Mononuclear cell (primary cell): ENCODE data around the gene HACD2. TPM values are rescaled to one million over a fixed set of nuclear protein-coding genes. Genes with fewer than 3 reads are reported as not detected.

Source experiments
- H3K27me3 ChIP-seq: 2 replicates; pipeline ENCODE4 v1.6.0; 2011; ENCODE audit warnings: low read length, control low read depth; ENCODE audit not compliant: insufficient read depth
- H3K4me1 ChIP-seq: 2 replicates; pipeline ENCODE4 v1.5.1; 2011; ENCODE audit warnings: mild to moderate bottlenecking, low read length, control low read depth; ENCODE audit not compliant: insufficient read depth
- H3K4me3 ChIP-seq: 2 replicates; pipeline ENCODE4 v1.5.1; 2011; ENCODE audit warnings: mild to moderate bottlenecking, low read length, moderate library complexity
- H3K9me3 ChIP-seq: 2 replicates; pipeline ENCODE4 v1.5.1; 2011; ENCODE audit warnings: low read depth, mild to moderate bottlenecking, control low read depth, low read length
- total RNA-seq: library from RNA; depleted of rRNA; stranded (reverse); fragments of >200 nt; gene quantifications from one replicate; pipeline ENCODE4 v1.2.3, GENCODE V29; 2012

The HACD2 gene
- total RNA-seq, 1 donor: 14.4 TPM

DNA sequence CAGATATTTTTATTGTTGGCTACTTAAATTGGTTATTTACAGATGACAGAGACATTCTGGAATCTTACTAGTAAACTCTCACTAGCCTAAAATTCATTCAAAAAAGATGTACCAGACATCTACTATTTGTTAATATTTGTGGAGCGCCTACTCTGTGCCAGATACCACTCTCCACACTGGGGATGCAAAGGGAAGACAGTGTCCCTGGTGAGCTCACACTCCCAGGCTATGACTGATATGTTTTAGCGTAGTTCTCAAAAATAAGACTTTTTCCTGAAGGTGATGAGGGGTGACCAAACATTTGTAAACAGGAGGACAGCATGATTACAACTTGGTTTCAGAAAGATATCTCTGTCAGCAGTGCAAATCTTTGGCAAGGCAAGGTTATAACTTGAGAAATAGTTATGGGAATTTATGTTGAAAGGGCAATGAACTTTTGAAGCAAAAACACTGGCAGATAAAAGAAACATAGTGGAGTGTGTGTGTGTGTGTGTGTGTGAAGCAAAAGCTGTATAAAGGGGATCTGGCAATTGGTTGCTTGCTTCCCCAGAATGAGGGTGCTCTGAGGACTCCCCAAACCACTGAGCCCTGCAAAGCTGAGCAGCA is 51.2 kb downstream of the HACD2 start:
- Histone ChIP-seq H3K4me1 (no peaks in the 10 kb centered on the region), H3K4me3 (no peak overlapping the region), H3K27me3 (no peaks in the 10 kb centered on the region), H3K9me3 (no peaks in the 10 kb centered on the region)

DNA sequence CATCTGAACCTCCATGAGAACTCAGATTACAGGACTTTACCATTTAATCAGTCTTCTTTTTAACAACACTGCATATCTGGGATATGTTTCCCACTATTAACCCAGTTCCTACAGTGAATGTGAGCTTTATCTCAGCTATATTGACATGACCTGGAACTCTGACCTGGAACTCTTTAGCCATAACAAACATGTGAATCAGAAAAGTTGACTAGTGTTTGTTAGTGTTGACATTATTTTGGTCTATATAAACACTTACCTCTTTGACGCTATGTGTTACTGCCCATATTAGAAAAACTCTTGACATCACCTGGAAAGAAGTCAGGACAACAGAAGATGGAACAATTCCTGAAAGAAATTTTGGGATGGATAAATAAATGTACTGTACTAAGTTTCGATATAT is 56.7 kb downstream of the HACD2 start:
- Histone ChIP-seq H3K9me3 (no peaks in the 10 kb centered on the region), H3K4me3 (no peak overlapping the region), H3K27me3 (no peaks in the 10 kb centered on the region), H3K4me1 (peaks cover 16% of the 10 kb centered on the region)

DNA sequence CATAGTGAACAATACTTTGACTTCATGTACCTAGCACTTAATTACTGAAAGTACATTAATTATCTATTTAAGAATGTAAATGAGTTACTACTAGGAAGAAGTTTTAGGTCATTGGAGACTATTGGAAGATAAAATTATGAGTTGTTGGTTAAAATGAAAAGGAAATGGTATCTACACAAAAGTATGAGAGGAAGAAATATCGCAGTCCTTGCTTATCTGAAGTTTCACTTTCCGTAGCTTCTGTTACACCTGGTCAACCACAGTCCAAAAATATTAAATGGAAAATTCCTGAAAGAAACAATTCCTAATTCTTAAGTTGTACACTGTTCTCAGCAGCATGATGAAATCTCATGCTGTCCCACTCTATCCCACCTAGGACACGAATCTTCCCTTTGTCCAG is 57.8 kb downstream of the HACD2 start:
- H3K4me3 ChIP-seq: no peak overlapping the region
- no peaks in the 10 kb centered on the region for H3K9me3 ChIP-seq
- H3K27me3 ChIP-seq: no peaks in the 10 kb centered on the region
- H3K4me1 ChIP-seq: peaks cover 22% of the 10 kb centered on the region

DNA sequence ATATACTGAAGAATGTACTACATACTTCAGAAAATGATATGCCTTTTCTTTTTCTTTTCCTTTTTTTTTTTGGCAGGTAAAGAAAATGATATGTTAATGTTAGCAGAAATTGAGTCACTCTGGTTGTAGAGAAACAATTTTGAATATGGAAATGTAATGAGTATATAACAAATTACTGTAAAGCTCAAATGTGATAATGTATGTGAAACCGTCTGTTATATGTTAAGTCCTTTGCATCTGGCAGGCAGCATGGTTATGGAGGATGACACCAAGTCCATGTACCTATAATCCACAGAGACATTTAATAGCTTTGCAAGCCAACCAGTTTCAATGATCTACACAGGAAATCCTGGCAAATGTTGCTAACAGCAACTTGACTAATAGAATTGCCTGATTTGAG is 58.4 kb downstream of the HACD2 start:
- H3K4me3 ChIP-seq: no peak overlapping the region
- H3K27me3 ChIP-seq: no peaks in the 10 kb centered on the region
- peaks cover 22% of the 10 kb centered on the region for H3K4me1 ChIP-seq
- no peaks in the 10 kb centered on the region for H3K9me3 ChIP-seq

DNA sequence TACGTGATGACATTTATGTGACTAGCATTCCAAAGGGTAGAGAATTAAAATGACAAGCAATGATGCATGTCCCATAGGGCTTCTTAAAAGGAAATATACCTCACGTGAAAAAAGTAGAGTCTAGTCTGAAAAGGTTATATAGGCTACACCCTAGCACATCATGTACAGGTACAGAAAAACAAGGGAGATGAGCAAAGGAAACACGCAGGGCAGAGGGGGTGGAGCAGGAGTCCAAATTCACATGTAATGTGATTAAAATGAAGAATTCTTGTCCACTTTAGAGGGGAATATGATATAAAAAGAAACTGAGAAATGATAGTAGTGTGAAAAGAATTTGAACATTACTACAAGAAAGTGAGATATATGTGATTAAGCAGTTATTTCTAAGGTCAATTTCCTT is 59.4 kb downstream of the HACD2 start:
- no peaks in the 10 kb centered on the region for H3K27me3 ChIP-seq
- peaks cover 22% of the 10 kb centered on the region for H3K4me1 ChIP-seq
- no peaks in the 10 kb centered on the region for H3K9me3 ChIP-seq
- no peak overlapping the region for H3K4me3 ChIP-seq

DNA sequence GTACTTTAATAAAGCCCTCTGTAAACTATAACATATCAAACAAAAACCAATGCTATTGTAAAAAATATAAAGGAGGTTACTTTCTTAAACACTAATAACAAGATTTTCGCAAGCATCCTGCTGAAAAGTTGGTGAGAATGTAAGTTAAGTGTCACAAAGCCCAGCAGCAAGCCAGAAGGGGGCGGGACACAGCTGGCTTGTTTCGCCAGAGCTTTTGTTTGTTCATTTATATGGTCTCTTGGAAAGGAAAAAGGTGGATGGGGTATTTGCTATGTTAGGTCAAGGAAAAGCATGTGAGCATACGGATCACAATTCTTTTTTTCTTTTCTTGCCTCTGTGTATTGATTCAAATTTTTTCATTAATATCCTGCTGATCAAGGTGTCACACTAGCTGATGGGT is 59.9 kb downstream of the HACD2 start:
- peaks cover 22% of the 10 kb centered on the region for H3K4me1 ChIP-seq
- H3K9me3 ChIP-seq: no peaks in the 10 kb centered on the region
- no peaks in the 10 kb centered on the region for H3K27me3 ChIP-seq
- no peak overlapping the region for H3K4me3 ChIP-seq

DNA sequence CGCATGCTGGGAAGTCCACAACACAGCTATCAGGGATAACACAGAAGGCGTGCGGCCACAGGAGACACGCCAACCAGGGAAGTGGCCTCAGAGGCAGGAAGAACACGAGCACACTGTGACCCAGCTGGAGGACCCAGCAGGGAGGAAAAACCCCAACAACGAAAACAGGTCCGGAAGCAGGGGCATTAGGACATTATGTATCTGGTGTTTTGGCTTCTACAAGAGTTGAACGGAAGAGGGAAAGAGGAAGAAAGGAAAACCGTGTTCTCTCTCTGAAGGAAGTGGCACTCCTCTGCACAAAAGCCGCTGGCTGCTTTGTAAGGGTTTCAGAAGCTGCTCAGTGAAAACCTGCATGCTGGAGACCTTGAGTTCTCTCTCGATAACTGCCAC is 61.8 kb downstream of the HACD2 start:
- Histone ChIP-seq H3K9me3 (no peaks in the 10 kb centered on the region), H3K27me3 (no peaks in the 10 kb centered on the region), H3K4me1 (peaks cover 22% of the 10 kb centered on the region), H3K4me3 (no peak overlapping the region)

DNA sequence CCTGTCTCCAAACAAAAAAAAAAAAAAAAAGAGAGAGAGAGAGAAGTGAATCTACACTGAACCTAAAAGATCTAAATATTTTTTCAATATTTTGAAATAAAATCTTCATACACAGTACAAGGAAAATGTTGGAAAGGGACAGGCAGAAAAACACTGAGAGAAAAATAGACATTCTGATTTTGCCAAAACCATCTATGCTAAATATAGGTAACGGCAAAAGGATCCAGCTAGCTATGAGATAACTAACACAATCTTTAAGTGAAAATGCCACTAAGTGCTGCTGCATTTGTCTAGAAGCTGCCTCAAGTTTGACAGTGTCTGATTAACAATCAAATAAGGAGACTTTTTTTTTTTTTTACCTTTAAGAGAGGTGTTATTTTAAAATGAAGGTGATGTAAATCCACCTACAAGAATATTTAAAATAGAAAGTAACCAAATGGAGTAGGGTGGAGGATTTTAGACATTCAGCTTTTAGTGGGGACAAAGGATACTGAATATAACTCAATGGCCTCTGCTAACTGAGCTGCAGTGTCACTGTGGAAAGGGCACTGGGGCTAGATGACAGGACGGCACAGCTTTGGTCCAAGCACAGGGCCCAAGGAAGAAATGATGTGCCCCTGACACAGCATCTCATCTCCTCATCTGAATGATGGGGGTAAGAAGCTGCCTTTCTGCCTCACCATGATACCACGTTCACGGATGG is 62.4 kb downstream of the HACD2 start:
- Histone ChIP-seq H3K4me3 (no peak overlapping the region), H3K27me3 (no peaks in the 10 kb centered on the region), H3K9me3 (no peaks in the 10 kb centered on the region), H3K4me1 (peaks cover 22% of the 10 kb centered on the region)

DNA sequence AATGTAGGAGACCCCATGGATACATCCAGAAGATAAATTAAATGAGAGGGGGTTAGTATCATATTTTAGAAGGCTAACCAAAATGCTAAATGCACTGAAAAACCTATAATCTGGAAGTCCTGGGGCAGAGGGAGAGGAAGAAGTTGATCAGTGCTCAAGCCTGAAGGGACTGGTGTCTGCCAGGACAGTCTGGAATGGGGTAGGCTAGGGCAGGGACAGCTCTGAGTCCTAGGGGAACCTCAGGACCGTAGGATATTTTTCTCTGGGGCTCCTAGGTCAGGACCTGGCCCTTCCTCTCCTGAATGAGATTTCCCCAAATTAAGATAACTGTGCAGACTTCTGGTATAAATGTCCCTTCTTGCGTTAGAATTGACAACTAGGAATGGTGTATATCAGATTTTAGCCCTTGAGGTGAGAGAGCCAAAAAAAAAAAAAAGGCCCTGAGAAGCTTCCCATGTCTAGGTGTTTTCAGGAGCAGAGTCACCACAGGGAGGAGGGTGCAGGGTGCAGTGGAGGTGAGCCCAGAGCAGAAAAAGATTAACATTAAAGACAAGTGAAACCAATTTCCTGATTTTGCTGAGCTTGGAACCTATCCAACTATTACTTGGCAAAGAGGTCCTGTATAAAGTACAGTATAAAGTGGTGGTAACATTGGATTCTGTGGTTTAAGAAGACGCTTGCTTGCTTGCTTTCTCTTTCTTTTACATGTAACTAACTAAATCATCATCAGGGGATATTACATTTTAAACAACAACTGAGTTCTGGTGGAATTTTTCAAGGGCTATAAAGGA is 63.5 kb downstream of the HACD2 start:
- Histone ChIP-seq H3K4me1 (peaks cover 22% of the 10 kb centered on the region), H3K9me3 (no peaks in the 10 kb centered on the region), H3K4me3 (no peak overlapping the region), H3K27me3 (no peaks in the 10 kb centered on the region)

DNA sequence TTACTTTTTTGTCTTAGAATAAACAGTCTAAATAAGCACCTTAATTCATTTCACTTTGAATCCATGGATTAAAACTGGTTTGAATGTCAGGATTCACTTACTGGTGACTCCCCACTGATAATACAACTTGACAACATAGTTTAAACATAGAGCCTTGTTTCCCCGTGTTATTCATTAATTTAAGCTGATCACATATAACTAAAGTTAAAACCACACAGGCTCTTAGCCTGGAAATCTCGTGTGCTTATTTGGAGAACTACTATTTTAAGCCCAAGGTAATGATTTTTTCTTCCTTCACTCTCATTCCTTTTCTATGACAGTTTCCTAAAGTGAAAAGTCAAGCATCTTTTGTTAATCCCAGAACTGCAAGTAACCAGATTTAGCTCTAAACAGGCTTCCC is 64.2 kb downstream of the HACD2 start:
- Histone ChIP-seq H3K4me3 (no peak overlapping the region), H3K27me3 (no peaks in the 10 kb centered on the region), H3K9me3 (no peaks in the 10 kb centered on the region), H3K4me1 (peaks cover 22% of the 10 kb centered on the region)

DNA sequence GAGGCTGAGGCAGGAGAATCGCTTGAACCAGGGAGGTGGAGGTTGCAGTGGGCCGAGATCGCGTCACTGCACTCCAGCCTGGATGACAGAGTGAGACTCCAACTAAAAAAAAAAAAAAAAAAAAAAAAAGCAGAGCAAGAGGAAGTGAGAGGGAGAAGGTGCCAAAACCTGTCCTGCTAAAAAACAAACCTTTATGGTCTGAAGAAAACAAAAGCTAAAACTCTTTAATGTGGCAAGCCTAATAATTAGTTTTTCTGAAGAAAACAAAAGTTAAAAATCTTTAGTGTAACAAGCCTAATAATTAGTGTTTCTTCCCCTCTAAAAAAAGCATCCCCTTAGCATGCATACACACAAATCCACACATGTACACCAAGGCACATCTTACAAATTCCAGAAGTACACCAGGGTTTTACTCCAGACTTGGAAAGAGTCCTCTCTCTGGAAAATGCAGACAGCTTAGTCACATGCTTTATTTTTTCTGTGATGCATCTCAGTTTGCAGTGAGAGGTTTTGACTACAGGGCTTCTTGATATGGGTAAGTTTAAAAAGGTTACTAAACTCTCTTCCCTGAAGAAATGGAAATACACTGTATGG is 65.9 kb downstream of the HACD2 start:
- H3K4me3 ChIP-seq: no peak overlapping the region
- H3K27me3 ChIP-seq: no peaks in the 10 kb centered on the region
- H3K4me1 ChIP-seq: peaks cover 15% of the 10 kb centered on the region
- H3K9me3 ChIP-seq: no peaks in the 10 kb centered on the region

DNA sequence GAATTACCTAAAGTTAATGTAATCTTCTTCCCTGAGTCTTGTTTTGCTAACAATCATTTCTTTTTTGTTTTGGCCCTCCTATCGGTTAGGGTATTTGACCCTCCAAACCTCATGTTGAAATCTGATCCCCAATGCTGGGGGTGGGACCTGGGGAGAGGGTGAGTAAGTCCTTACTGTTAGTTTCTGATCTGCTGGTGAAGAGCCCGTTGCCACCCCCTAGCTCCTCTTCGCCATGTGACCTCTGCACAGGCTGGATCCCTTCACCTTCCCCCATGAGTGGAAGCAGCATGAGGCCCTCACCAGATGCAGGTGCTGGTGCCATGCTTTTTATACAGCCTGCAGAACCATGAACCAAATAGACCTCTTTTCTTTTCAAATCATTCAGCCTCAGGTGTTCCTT is 73.1 kb downstream of the HACD2 start:
- H3K27me3 ChIP-seq: no peaks in the 10 kb centered on the region
- H3K9me3 ChIP-seq: no peaks in the 10 kb centered on the region
- no peak overlapping the region for H3K4me3 ChIP-seq
- no peaks in the 10 kb centered on the region for H3K4me1 ChIP-seq

DNA sequence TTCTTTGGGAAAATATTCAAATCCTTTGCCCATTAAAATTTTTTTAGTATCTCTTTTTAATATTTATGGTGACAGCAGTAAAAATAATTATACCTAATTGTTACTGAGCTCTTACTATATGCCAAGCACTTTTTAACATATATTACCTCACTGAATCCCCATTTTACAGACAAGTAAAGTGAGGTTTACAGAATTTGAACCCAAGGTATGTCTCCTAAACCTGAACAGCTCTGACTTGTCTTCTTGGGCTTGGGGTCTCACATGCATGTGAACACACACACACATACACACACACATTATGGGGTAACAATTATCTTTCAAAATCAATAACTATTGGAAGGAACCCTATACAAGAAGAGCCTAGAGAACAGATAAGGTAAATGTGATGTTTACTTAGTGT is 73.8 kb downstream of the HACD2 start:
- H3K9me3 ChIP-seq: no peaks in the 10 kb centered on the region
- H3K4me3 ChIP-seq: no peak overlapping the region
- H3K27me3 ChIP-seq: no peaks in the 10 kb centered on the region
- no peaks in the 10 kb centered on the region for H3K4me1 ChIP-seq

DNA sequence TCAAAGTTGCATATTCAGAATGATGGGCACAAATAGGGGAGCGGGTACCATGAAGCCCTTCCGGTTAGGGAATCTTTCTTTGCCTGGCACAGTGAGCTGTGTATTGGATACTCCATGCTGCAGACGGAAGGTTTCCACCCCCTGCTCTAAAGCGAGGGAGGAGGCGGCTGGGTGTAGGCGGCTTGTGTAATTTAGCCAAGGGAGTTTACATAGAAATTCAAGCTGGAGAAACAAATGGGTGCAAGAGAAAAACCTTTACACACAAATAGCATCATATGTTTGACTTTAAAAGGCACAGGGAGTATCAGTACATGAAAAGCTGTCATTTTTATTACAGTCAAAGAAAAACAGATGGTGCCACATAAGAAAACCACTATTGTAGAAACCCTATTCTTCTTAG is 76.7 kb downstream of the HACD2 start:
- H3K27me3 ChIP-seq: no peaks in the 10 kb centered on the region
- no peaks in the 10 kb centered on the region for H3K9me3 ChIP-seq
- H3K4me1 ChIP-seq: no peaks in the 10 kb centered on the region
- no peak overlapping the region for H3K4me3 ChIP-seq

DNA sequence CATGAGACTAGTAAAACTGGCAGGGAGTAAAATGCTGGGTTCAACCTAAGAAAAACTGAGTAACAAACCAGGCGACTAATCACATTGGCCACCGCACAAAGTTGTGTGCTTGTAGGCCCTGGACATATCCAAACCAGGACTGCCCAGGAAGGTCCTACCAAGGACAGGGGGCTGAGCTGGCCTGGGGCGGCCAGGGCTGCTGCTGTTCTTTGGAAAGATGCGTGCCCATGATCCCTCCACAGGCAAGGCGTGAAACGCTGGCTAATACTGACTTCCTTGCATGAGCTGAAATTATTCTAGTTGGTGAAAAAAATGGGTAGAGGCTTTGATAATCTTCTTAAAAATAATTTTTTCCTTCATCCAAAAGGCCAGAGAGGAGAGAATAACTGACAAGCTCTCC is 79.0 kb downstream of the HACD2 start:
- Histone ChIP-seq H3K4me1 (no peaks in the 10 kb centered on the region), H3K27me3 (no peaks in the 10 kb centered on the region), H3K9me3 (no peaks in the 10 kb centered on the region), H3K4me3 (no peak overlapping the region)
